Heart left ventricle (tissue), 13 donors: ENCODE results near the gene HSD11B1L.

Source experiments
- POLR2A ChIP-seq, 2 donors: fragments of 450-650 bp; IDR thresholded peaks; one replicate each; pipeline ENCODE4 v1.6.1; 2017; ENCODE audit warnings: antibody characterized with exemption in 2 of 2, mild to moderate bottlenecking in 2 of 2, moderate library complexity in 2 of 2
- TF ChIP-seq, protein P1 (sequence below), 12 donors: fragments of 200-600 bp; sonication (generic) in 4 of 12; IDR thresholded peaks; one replicate each; pipeline versions ENCODE4 v1.5.0 to v1.8.0; 2018 to 2022; ENCODE audit warnings: antibody characterized with exemption in 12 of 12, mild to moderate bottlenecking in 5 of 12
- donor health status: ischemic (EF 13 %, LVEDD 7.1; RV severe dilation, severe dysfunction).
- donor health status: DM: no; HTN: yes; CAD: no.
- donor health status: DM: no; HTN: no; CAD: no.
- donor health status: ischemic (EF 25% LVEDD 6.9; RV normal size, moderate dysfunction).
- donor health status: ischemic (EF 25% LVEDD 5.7; RV mildly dilated, moderate dysfunction).
- donor health status: ischemic (EF 35%, LVEDD 5.7; RV mildly dilated, moderate dysfunction).
- donor health status: nonischemic (EF 11% LVEDD 7.7; RV severe dilation, severe dysfunction).
- donor health status: DM: yes; HTN: yes; CAD: no.
- donor health status: PGD.
- donor health status: ischemic (EF 29% LVEDD 5.4; RV normal size, mild dysfunction).
- donor health status: nonischemic (EF 23%, LVEDD 6.1; RV moderate dilation, normal function).

DNA sequence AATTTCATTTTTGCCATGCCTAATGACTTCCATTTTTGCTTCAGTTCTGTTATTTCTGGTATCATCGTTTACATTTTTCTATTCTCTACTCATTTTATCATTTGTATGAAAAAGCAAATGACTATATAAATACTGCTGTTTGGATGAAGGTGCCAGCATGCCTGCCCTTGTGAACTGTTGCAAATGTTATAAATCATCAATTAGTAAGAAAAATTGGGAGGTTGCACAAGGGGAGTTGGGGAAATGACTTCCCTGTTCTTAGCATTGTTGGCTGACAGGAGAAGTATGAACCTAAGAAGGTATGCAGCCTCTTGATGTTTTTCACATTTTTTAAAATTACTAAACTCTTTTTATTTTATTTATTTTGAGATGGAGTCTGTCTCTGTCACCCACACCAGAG is 42.9 kb upstream of the HSD11B1L start:
- TF ChIP-seq, protein P1, sequence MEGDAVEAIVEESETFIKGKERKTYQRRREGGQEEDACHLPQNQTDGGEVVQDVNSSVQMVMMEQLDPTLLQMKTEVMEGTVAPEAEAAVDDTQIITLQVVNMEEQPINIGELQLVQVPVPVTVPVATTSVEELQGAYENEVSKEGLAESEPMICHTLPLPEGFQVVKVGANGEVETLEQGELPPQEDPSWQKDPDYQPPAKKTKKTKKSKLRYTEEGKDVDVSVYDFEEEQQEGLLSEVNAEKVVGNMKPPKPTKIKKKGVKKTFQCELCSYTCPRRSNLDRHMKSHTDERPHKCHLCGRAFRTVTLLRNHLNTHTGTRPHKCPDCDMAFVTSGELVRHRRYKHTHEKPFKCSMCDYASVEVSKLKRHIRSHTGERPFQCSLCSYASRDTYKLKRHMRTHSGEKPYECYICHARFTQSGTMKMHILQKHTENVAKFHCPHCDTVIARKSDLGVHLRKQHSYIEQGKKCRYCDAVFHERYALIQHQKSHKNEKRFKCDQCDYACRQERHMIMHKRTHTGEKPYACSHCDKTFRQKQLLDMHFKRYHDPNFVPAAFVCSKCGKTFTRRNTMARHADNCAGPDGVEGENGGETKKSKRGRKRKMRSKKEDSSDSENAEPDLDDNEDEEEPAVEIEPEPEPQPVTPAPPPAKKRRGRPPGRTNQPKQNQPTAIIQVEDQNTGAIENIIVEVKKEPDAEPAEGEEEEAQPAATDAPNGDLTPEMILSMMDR (IDR thresholded peaks at IDR 0.05) = no peak
- TF ChIP-seq POLR2A (IDR thresholded peaks at IDR 0.05) = no peak
